WI38 (cell line): ENCODE data around the gene NOX3.

ENCODE experiments used
- H3K4me3 ChIP-seq: 2 replicates; pipeline ENCODE4 v1.5.1; 2011; ENCODE audit warnings: low read depth, mild to moderate bottlenecking, control low read depth, low read length
- CTCF ChIP-seq: IDR thresholded peaks from 2 replicates; pipeline ENCODE4 v1.5.1; 2012; ENCODE audit warnings: low read depth, mild to moderate bottlenecking, control low read depth, low read length

NOX3 gene

GRCh38 chr6:155398701-155399061 lies 57.0 kb downstream of the NOX3 start:
- no peak overlapping the region for H3K4me3 ChIP-seq
- TF ChIP-seq CTCF = no peak

GRCh38 chr6:155398221-155398620 lies 57.4 kb downstream of the NOX3 start:
- no peak overlapping the region for H3K4me3 ChIP-seq

GRCh38 chr6:155397172-155397705 lies 58.4 kb downstream of the NOX3 start:
- H3K4me3 ChIP-seq = no peak overlapping the region
- no peak for TF ChIP-seq CTCF

More at GRCh38 chr6:155398221-155398620, 57.4 kb downstream of the NOX3 start:
- TF ChIP-seq CTCF = no peak

DNA sequence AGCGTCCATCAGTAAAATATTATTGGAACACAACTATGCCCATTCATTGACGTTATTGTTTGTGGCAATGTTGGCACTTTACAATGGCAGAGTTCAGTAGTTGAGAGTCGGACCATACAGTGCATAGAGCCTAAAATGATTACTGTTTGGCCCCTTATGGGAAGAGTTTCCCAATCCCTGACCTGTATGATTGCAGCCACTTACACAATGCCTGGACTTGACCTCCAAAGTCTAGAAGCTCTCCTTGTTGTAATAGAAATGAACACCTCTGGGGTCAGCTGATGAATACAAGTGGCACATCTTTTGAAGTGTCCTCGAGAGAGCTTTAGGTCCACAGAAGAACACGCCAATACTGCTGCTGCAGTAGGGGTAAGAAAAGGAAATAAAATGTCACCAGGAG lies 59.0 kb downstream of the NOX3 start:
- H3K4me3 ChIP-seq = no peak overlapping the region
- TF ChIP-seq CTCF = no peak

DNA sequence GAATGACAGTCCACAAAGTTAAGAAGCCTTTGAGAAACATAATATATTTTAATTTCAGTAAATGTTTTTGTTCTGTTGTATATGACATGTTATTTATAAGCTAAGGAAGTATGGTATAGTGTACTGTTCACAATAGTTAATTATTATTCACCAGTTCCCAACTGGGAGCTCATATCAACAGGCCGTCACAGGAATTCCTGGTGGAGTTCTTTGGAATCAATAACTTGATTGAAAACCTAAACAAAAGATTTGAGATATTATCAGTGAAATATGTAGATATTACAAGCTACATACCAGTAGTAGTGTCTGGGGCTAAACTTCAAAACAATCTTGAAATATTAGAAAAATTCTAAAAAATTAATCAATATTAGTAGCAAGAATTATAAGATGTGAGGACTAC lies 60.3 kb downstream of the NOX3 start:
- no peak overlapping the region for H3K4me3 ChIP-seq
- no peak for TF ChIP-seq CTCF

- TF ChIP-seq CTCF = no peak
- H3K4me3 ChIP-seq = no peak overlapping the region
Observed at GRCh38 chr6:155389130-155389529, 66.5 kb downstream of the NOX3 start.

DNA sequence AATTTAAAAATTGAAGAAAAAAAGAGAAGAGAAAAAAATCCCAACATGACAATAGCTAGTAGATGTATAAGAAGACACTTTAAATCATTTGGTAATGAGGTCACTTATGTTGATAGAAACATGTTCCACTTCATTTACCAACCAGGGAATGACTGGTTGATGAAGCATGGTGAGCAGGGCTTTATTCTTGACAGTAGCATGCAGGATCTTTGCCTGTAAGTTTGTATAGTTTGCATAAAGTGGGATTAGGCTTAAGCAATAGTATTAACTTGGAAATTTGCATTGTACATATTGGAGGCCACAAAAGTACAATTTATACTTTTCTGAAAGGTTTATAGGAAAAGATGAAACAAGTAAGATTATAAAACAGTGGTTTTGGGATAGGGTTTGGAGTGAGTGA lies 67.0 kb downstream of the NOX3 start:
- no peak overlapping the region for H3K4me3 ChIP-seq
- TF ChIP-seq CTCF = no peak
